Erythroblast (primary cell): ENCODE data around the gene GEMIN8.

Source experiments
- DNase-seq, 2 experiments: peaks; one replicate each; lab custom pipeline; 2025; lab: John Stamatoyannopoulos, UW
- GATA1 ChIP-seq: IDR thresholded peaks from 2 replicates; pipeline ENCODE4 v1.6.1; 2011; ENCODE audit warnings: low read depth, mild to moderate bottlenecking, control low read depth, low read length, moderate library complexity
- POLR2A ChIP-seq: IDR thresholded peaks from 2 replicates; pipeline ENCODE4 v1.6.1; 2011; ENCODE audit warnings: mild to moderate bottlenecking, low read length

The GEMIN8 gene

DNA sequence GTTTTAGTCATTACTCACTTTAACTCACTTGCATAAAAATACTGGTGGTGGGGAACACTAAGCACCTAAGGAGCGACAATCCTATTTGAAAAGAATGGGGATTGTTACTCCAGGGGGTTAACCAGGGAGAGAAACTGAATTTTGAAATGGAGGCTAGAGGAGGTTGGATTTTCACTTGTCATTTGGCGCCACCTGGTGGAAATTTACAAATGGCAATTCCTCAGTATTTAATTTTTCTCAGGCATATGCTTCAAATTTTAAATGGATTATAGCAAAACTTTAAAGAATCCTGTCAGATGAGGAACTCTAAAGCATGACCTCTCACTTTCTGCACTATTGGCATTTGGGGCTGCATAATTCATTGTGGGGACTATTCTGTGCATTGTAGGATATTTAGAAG is 2.7 kb upstream of the GEMIN8 start:
- DNase-seq, result peak; percentile 65 to 83

DNA sequence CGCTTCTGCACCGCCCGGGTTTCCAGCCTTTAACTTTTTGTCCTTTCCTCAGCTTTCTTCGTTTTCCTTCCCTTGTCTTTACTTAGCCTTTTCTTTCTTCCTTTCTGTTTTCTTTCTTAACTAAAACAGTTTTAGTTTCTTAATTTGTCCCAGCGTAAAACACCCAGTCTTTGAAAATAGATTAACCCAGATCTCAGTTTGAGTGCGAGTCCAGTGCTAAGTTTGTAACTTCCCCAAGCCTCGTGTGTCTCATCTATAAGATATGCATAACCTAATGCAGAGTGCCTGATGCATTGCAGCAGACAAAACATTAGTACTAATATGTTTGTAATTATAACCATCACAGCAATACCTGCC is 460 bp upstream of the GEMIN8 start:
- peak in 1 of 2 experiments; percentile 76 for DNase-seq
- no peak for TF ChIP-seq POLR2A
- no peak for TF ChIP-seq GATA1

More for the DNA sequence above, 2.7 kb upstream of the GEMIN8 start:
- no peak for TF ChIP-seq POLR2A
- no peak for TF ChIP-seq GATA1

DNA sequence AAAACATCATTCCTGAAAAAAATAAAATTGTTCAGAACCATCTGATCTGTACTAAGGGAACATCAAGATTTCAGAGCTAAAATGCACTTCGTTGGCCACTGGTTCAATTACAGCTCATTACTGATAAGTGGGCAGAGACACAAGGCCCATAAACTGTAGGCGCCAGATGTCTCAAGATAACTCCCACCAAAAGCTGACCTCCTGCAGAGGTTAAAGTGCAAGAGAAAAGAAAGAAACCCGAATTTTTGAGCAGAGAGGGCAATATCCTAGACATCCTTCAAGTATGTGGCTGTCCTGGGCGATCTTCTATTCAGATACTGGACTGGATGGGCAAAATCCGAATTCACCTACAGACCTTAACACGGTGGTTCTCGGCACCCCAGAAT is 660 bp downstream of the GEMIN8 start:
- DNase-seq, result peak; percentile 49 to 76
- TF ChIP-seq POLR2A, result no peak
- TF ChIP-seq GATA1, result no peak

DNA sequence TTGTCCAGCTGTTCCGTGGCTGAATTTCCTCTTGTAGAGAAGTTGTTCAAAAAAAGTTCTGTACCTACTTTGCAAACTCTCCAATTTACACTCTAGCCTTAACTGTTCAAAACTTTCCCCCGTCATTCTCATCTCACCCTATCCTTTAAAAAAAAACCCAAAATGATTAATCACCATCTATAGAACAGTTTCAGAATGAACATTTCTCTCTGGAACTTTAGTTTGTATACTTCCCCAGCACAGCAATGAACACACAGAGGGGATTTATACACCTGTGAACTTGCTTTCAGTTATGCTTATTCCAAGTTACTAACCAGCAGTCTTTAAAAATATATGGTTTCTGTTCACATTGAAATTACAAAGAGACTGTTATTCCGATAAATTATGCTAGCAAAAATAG is 1.2 kb downstream of the GEMIN8 start:
- no peak for TF ChIP-seq GATA1
- TF ChIP-seq POLR2A, result no peak

DNA sequence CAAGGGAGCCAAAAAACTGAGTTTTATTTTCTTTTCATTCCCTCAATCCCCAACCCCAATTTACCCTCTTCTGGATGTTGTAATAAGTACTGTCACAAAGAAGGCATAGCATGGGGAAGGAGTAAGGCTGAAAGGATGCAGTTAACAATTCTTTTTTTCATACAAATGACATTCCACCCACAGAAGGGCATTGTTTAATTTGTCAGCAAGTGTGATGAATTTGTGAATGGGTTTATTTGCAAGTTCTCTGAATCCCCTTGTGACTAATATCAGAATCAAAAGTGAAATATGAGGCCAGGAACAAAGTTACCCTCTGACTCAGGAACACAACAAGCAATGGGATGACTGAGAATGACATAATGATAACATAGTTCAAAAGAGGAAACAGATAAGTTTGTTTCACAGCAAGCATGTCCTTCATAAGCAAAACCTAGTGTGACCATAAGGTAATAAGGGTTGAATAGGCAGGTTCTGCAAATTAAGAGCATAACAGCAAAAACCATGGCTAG is 2.1 kb downstream of the GEMIN8 start:
- peak; percentile 20 to 47 for DNase-seq
- TF ChIP-seq POLR2A (no peak), GATA1 (no peak)

More for the DNA sequence above, 1.2 kb downstream of the GEMIN8 start:
- DNase-seq, result no peak

GRCh38 chrX:14027036-14027435 is 2.7 kb downstream of the GEMIN8 start:
- peak in 1 of 2 experiments; percentile 2 for DNase-seq
- TF ChIP-seq POLR2A (no peak), GATA1 (no peak)

- no peak for TF ChIP-seq GATA1
- TF ChIP-seq POLR2A, result no peak
- DNase-seq, result no peak
Measured at GRCh38 chrX:14026121-14026520, 3.6 kb downstream of the GEMIN8 start.

DNA sequence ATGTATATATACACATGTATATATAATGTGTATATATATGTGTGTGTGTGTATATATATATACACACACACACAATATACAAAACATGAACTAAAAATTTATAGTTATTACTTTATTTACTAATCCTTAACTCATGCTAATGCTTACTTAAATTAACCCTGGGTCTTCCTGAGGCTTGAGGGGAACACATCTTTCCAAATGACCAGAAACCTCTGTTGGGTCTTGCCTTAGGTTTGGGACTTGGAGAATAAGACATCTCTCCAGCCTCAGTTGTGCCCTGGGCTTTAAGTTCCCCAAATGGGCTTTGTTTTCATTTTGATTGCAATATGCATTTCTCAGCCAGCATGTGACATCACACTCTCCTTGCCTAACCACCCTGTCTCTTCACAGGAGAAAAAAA is 7.7 kb downstream of the GEMIN8 start:
- no peak for DNase-seq
- TF ChIP-seq POLR2A, result no peak
- TF ChIP-seq GATA1, result no peak

DNA sequence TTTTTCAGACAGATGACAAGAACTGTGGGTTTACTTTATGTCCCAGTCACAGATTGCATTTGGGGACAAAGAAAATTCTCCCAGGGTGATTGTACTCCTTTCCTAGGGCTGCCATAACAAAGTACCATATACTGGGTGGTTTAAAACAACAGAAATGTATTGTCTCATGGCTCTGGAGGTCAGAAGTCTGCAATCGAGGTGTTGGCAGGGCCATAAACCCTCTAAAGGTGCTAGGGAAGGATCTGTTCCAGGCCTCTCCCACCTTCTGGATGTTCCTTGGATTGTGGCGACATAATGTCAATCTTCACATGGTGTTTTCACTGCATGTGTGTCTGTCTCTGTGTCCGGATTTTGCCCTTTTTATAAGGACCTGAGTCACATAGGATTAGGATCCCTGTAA is 12.3 kb downstream of the GEMIN8 start:
- no peak for DNase-seq

DNA sequence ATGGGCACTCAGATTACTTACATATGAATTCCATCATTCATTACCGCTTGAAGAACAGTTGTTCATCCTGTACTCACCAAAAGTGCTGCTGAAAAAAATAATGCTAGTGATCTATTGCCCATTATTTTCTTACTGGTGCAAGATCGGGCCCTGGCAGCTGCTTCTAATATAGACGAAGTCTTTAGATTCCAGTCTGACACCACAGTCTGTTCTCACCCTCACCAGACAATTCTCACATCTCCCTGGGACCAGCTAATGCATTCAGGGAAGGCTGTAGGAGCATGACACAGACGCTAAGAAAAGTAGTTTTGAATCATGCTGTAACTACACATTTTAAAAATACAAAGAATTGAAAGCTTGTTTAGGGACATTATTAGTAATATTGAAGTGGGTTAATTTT is 13.8 kb downstream of the GEMIN8 start:
- no peak for DNase-seq

More for the DNA sequence above, 12.3 kb downstream of the GEMIN8 start:
- no peak for TF ChIP-seq POLR2A
- no peak for TF ChIP-seq GATA1

DNA sequence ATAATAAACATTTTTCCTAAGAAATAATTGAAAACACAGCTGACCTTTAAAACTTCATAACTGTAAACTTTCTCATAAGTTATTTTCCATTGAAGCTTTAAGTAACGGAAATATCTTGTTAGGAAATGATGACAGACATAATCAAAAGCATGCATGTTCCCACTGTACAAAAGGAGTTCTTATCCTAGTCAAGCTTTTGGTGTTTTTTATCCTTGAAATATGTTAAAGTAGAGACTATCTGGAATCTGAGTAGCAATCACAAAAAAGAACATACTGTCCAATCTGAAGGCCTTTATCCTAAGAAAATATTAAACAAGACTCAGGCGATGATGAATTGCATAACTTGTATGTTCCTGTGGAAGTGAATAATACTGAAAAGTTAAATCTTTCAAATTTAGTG is 14.4 kb downstream of the GEMIN8 start:
- DNase-seq, result no peak
- no peak for TF ChIP-seq GATA1

More for the DNA sequence above, 13.8 kb downstream of the GEMIN8 start:
- TF ChIP-seq POLR2A (no peak), GATA1 (no peak)

GRCh38 chrX:14014526-14014925 is 15.2 kb downstream of the GEMIN8 start:
- no peak for TF ChIP-seq POLR2A
- no peak for TF ChIP-seq GATA1
- DNase-seq, result no peak

GRCh38 chrX:14013054-14013453 is 16.6 kb downstream of the GEMIN8 start:
- DNase-seq, result no peak
- TF ChIP-seq POLR2A, result no peak
- no peak for TF ChIP-seq GATA1

DNA sequence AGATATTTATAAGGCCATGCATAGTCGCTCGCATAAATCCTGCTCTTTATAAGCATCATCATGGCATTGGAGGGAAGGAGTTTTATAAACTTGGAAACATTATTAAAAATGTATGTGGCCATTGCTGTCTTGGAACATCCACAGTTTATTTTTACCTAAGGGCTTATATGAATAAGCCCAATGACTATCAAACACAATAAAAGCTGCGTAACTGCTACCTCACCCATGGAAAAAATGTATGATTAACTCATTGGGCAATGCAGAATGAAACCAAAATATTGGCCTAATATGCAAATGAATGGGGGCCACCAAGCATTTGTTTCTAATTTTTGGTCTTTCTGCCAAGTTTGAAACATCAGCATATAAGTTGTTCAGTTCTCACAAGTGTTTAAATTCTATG is 19.1 kb downstream of the GEMIN8 start:
- DNase-seq, result no peak
- TF ChIP-seq GATA1, result no peak
- TF ChIP-seq POLR2A, result no peak

- DNase-seq, result no peak
- TF ChIP-seq GATA1, result no peak
Measured at GRCh38 chrX:14006540-14006939, 23.2 kb downstream of the GEMIN8 start.

DNA sequence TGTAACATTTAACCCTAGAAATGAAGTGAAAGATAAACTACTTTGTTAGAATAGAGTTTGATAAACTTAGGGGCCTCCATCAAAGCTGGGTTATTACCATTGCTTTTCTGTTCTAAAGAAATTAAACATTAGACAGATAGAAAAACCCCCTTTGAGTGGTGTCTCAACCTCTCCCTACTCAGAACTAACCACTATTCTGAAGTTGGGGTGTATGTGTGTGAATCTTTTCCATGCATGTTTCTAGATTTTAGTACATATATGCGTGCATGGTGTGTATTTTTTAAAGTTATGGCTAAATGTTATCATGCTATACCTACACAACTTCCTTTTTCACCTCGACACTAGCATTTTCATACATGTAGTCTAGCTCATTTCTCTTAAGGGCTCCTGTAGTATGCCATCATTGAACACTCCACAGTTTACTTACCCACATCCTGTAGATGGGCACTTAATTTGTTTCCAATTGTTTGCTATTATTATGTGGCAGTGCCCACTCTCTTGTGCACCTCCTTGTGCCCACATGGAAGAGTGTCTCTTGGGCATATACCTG is 25.7 kb downstream of the GEMIN8 start:
- DNase-seq, result no peak
- TF ChIP-seq GATA1 (no peak), POLR2A (no peak)
